HUDEP-2 (cell line): ENCODE results near the gene HSD17B10.
"Not testable (repeated sequence)": the region's sequence is repeated elsewhere in the genome, so short reads cannot be mapped to it uniquely, and the experiment has no call there.

ENCODE experiments used
- DNase-seq, 76 experiments: peaks; one replicate each; lab custom pipeline; 2025; ENCODE audit not compliant: unreplicated experiment in 76 of 76; lab: John Stamatoyannopoulos, UW

The HSD17B10 gene

DNA sequence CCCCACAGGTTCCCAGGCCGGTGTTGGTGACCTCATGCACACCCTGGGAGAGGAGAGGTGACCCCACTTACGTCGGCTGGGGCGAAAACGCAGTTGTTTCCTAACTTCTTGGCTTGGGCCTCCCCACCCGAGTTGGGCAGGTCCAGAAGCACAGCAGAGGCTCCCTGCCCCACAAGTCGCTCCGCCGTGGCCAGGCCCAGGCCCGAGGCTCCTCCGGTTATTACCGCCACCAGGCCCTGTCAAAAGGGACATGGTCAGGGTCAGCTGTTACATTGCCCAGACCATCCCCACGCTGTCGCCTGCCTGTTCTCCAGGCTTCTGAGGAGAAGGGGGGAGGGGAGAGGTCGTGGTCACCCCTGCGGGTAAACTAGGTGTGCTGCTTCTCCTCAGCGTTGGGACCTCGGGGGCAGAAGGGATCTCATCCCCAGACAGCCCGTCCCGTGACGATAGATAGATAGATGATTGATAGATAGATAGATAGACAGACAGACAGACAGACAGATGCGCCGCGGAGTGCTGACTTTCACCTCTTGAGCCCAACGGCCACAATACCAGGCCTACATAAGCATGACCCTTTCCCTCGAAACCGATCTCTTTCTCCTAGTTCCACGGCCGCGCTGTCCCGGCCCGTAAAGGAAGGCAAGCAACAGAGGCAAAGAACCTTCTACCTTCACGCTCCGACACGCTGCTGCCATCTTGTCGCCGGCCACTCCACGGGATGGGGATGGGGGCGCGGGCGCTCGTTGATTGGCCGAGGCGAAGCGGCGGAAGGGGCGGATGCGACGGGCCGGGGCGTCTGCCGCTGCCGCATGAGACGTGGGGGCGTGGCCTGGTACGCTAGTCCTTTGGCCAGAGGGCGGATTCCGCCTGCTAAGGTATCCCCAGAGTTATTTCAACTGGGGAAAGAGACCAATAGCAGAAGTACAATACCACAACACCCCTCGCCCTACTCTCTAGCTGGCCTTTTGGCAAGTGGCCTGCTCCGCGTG lies at the start of gene HSD17B10:
TSS of gene HSD17B10 (minus strand) at position 720 of the 989 bp plus-strand sequence. CDS start at position 695, 25 bp downstream.
- peak in 74 of 76 experiments; percentile 11 to 87 (median 71) for DNase-seq

- no peak for DNase-seq
Measured at GRCh38 chrX:53483416-53483815, 49.2 kb upstream of the HSD17B10 start.

- DNase-seq, result peak in 46 of 76 experiments; percentile 1 to 48 (median 14)
Measured at GRCh38 chrX:53481816-53482465, 47.8 kb upstream of the HSD17B10 start.

DNA sequence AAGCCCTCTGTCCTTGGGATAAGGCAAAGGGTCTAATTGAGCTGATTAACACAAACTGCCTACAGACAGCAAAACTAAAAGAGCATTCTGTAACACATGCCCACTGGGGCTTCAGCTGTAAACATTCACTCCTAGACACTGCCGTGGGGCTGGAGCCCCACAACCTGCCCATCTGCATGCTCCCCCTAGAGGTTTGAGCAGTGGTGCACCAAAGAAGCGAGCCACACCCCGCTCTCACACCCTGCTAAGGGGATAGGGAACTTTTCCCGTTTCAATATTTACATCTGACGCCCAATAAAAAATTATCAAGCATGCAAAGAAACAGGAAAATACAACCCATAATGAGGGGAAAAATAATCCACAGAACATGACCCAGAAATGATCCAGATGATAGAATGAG lies 46.9 kb upstream of the HSD17B10 start:
- peak in 18 of 76 experiments; percentile 0 to 18 (median 5) for DNase-seq

DNA sequence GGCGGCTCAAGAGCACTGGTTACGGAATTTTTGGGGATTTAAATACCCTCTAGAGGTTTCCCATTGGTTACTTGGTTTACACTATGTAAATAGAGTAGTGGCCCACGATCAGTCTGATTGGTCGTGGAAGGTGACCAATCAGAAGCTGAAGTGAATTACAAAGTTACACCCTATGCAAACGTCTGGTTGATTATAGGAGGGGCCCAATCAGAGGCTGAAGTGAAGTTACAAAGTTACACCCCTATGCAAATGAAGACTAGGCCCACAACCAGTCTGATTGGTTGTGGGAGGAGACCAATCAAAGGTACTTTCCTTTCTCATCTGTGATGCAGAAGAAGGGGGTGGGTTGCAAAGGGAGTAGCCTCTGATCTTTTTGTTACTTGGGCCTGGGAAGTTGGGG lies 45.1 kb upstream of the HSD17B10 start:
- peak in 4 of 76 experiments; percentile 0 to 15 (median 2) for DNase-seq

DNA sequence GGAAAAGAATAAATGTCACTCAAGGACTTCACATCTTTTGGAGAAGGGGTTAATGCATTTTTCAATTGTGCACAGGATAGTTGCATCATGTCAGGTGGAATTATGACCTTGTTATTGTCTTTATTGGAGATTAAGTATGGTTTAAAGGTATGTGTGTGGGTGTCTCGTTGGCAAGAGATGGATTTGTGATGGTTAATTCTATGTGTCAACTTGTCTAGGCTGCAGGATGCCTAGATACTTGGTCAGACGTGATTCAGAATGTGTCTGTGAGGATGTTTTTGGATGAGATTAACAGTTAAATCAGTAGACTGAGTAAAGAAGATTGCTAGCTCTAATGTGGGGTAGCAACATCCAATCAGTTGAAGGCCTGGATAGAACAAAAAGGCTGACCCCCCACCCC lies 42.2 kb upstream of the HSD17B10 start:
- DNase-seq, result no peak

DNA sequence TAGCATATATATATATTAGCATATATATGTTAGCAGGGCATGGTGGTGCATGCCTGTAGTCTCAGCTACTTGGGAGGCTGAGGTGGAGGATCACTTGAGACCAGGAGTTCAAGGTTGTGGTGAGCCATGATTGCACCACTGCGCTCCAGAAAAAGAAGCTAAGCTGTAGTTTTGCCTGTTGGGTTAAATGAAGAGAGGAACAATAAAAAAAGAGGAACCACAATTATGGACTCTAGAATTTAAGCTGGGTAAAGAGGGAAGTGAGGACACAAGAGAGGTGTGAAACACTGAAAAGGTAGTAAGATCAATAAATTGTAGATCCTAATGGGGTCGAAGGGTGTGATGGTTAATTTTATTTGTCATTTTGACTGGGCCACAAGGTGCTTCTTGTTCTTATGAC lies 40.5 kb upstream of the HSD17B10 start:
- no peak for DNase-seq

DNA sequence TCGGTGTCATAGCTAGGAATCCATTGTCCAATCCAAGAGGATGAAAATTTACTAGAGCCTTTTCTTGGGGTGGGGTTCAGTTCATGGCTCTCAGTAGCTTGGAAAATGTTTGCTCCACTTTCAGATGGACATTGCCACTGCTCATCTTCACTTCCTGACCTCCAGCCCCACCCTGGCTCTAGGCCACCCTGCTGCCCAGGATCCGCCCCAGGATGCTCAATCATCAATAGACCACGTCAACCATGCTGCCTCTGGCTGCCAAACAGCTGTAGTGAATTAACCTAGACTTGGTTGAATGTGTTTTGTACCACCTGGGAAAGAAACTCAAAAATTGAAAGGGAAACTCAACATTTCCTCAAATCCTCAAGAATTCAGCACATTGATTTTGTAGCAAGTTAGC lies 37.2 kb upstream of the HSD17B10 start:
- no peak for DNase-seq

GRCh38 chrX:53468659-53469058 lies 34.5 kb upstream of the HSD17B10 start:
- DNase-seq, result not testable (repeated sequence)

DNA sequence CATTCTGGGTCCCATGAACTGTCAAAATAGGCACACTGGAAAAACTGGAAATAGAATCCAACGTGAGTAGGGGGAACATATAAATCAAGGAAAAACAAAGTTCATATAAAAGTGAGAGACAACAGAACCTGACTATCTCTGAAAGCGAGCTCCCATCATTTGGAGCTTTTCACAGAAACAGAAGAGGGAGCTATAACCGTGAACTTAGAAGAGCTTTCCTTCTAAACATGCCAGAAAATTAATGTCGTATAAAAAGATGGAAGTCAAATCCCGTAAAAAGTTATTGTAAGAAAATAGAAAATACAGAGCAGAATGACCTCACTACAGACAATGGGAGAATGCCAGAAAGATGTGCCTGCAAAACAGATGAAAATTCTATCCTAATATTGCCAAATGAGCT lies 23.9 kb upstream of the HSD17B10 start:
- DNase-seq, result no peak

GRCh38 chrX:53456254-53456653 lies 22.1 kb upstream of the HSD17B10 start:
- no peak for DNase-seq

DNA sequence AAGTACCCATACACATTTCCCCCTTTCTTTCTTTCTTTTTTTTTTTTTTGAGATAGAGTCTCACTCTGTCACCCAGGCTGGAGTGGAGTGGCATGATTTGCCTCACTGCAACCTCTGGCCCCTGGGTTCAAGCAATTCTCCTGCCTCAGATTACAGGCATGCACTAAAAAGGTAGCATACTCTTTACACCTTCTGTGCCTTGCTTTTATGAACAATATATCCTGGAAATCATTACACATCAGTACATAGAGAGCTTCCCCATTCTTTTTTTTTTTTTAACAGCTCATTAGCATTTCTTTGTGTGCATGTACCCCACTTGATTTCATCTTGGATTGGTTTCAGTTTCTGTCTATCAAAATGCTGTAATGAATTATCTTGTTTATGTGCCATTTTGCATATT lies 18.6 kb upstream of the HSD17B10 start:
- DNase-seq, result no peak

- no peak for DNase-seq
Measured at GRCh38 chrX:53449632-53450031, 15.5 kb upstream of the HSD17B10 start.

DNA sequence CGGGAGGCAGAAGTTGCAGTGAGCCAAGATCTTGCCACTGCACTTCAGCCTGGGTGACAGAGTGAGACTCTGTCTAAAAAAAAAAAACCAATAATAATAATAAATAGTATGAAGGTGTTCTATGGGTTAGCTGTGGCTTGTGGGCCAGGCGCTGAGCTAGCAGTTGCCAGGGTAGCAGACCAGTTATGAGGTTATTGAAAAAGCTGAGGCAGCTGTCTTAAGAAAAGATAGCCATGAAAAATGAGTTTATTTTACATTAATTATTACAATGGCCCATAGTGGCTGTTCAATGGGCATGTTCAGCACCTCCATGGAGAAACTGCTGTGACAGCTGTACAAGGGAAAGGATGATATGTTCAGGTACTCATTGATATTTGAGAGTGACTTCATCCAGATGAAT lies 13.3 kb upstream of the HSD17B10 start:
- no peak for DNase-seq

DNA sequence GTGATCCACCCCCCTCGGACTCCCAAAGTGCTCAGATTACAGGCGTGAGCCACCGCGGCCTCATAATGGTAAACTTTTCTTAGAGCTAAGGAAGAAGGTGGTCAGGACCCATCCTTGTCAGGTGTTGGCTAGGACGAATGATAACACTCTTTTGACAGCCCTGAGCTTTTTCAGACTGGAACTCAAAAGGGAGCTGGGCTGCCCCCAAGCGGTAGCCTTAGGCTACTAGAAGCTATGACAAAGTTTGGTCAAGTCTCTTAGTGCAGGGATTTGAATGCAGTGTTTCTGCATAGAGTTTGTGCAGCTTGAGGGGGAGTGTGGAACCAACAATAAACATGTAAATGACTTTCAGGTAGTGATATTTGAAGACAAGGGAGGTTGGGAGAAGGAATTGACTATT lies 11.8 kb upstream of the HSD17B10 start:
- peak in 48 of 76 experiments; percentile 0 to 49 (median 13) for DNase-seq

DNA sequence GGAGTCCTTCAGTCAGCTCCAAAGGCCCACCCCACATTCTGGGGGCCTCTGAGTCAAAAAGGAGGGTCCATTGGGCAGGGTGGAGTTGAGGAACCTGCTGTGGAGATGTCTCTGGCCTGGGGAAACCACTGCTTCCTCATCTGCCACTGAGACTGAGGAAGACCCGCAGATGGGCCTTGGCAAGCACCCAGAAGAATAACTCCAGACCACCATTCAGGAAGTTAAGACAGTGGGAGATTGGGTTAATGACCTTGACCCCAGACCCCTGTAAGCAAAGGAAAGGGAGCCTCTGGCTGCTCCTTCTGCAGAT lies 8.1 kb upstream of the HSD17B10 start:
- DNase-seq, result no peak

GRCh38 chrX:53441531-53442321 lies 7.6 kb upstream of the HSD17B10 start:
- peak in 75 of 76 experiments; percentile 15 to 85 (median 67) for DNase-seq

DNA sequence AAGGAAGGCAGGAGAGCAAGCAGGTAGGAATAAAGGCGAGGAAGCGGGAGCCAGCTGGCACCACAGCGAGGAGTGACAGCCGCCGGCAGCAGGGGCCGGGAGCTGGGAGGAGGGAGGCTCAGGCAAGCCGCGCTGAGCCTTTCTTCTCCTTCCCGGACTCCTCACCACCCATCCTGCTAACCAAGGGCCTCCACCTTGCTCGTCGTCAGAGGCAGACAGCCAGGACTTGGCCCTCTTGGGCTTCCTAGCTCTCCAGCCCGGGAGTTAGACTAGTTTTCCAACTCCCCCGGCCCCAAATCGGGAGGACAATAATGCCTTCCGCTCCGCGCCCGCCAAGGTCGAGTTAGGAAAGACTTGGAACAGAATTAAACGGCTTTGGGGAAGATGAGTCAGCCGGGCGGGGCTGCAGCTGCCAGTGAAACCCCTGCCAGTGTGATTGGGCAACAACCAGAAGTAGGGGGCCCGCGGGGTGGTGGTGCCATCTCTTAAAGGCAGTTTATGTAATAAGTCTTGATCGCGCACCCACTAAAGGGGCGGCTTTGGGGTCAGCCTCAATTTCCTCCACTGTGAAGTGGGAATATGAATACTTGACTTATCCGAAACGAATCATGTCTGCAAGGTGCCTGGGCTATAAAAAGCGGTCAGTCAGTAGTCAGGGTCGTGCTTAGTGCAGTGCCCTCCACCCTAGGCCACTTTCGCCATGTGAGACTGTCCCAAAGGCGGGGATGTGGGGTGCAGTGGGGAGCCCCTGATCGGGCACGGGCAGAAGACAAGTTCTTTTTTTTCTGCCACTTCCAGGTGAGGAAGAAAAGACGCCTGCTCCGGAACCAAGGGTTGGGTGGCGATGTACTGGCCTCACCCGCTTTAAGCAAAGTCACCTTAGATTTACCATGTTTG lies 6.7 kb upstream of the HSD17B10 start:
- DNase-seq, result peak in 41 of 76 experiments; percentile 1 to 35 (median 12)

- no peak for DNase-seq
Measured at GRCh38 chrX:53440101-53440500, 5.9 kb upstream of the HSD17B10 start.

GRCh38 chrX:53438832-53439230 lies 4.7 kb upstream of the HSD17B10 start:
- DNase-seq, result no peak
